Measurements from ENCODE around the gene KRTAP1-5.
"Not testable (repeated sequence)": the region's sequence is repeated elsewhere in the genome, so short reads cannot be mapped to it uniquely, and the experiment has no call there.

Gene KRTAP1-5

DNA sequence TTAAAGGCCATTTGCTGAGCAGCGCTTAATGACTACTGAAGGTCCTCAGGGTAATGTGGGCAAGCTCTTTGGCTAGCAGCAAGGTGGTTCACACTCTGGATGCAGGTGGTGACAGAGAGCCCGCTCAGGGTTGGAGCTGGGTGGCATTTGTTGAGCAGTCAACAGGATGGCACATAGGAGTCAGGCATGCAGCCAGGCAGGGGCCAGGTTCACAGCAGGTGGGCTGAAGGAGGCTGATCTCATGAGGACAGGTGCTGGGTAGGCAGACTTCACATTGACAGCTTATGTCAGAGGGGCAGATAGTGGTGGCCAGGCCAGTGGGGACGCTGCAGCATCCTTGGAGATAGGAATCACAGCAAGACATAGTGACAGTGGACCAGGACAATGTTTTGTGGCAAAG, 22.6 kb downstream of the KRTAP1-5 start:
- no peak for DNase-seq

DNA sequence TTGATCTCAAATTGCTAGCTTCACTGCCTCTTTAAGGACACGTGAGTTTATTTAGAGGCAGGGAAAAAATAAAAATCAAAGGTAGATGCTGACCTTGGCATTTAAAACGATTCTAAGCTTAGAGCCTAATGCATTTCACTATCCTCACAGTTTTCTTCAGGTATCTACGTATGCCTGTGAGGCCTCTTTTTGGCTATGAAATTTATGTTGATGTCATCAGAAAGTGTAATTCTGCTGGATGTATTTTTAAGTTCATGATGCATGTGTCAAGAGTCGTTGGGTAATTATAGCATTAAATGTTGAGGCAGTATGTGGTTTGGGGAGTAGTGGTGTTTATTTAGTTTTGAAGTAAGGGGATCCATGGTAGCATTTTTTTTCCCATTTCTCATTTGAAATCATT, 23.1 kb downstream of the KRTAP1-5 start:
- no peak for DNase-seq

- DNase-seq, result no peak
These were observed 24.2 kb downstream of the KRTAP1-5 start for GRCh38 chr17:41002814-41003213.

DNA sequence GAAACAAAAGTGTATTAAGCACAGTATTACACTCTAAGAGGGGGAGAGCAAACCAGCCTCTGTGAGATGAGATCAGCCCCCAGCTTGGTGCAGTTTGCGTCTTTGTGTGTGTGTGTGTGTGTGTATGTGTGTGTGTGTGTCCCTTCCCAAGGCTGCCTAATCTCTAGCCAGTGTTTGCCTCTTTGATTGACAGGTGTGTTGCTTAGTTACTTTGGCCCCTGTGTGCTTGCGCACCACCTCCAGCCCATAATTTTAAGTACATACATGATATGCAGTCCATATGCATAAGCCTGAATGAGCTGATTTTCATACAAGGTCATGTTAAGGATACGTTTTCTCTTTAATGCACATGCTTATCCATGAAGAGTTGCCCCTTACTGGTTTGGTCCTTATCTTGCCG, 25.2 kb downstream of the KRTAP1-5 start:
- no peak for DNase-seq

GRCh38 chr17:40999563-40999962, 27.4 kb downstream of the KRTAP1-5 start, which contains the start of gene KRTAP3-2:
KRTAP3-2 (minus strand) TSS chr17:40999906; CDS start chr17:40999853, 53 bp downstream.
- DNase-seq, result not testable (repeated sequence)

DNA sequence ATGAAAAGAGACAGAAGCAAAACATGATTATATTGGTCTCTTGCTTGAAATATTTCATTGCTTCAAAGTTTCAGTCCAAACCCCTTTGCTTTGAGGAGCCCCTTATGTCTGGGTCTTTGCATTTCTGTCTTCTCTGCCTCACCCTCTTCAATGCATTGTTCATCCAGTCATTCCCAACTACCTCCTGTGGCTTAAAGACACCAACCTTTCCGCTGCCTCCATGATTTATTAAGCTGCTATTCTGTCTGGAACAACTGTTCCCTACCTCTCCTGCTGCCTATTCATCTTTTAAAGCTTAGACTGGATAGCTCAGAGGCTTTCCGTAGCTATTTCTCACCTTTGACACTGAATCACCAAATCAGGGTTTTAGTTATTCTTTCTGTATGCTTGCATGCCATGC, 29.6 kb downstream of the KRTAP1-5 start:
- DNase-seq, result no peak

GRCh38 chr17:40996829-40997228, 30.2 kb downstream of the KRTAP1-5 start:
- DNase-seq, result no peak

DNA sequence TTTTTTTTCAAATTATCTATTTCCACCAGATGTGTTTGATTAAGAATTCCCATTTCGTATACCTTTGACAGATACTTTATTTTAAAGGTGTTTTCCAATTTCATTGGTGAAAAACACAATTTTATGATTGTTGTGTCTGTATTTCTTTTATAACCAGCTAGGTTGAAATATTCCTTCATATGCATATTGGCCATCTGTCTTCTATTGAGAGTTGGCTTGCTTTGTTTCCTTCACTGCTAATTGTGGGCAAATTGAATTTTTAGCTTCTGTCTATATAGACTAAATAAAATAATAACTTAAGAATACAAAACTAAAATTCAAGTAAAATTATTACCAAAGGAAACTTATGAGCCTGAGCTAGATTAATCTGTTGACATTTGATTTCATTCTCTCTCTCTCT, 31.9 kb downstream of the KRTAP1-5 start:
- no peak for DNase-seq

DNA sequence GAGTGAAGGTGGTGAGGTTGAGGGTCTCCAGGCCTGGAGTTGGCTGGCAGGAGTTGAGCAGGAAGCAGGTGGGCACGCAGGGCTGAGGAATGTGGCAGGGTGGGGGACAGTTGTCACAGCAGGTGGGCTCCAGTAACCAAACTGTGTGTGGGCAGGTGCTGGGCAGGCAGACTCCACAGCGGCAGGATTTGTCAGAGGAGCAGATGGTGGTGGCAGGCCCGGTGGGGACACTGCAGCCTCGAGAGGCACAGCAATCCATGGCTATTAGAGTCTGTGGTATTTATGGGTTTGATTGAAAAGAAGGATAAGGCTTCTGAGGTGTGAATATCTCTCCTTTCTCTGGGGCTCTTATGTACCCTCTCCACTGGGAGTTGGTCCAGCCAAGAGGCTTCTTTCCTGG, 33.2 kb downstream of the KRTAP1-5 start, which contains the start of gene KRTAP3-3:
Gene KRTAP3-3, minus strand, starts transcription at position 326 of the 400 bp plus-strand sequence. Its CDS starts 67 bp downstream, at position 259.
- no peak for DNase-seq

GRCh38 chr17:40993084-40993483, 33.9 kb downstream of the KRTAP1-5 start:
- DNase-seq, result no peak

- no peak for DNase-seq
These were observed 34.3 kb downstream of the KRTAP1-5 start for GRCh38 chr17:40992666-40993065.

DNA sequence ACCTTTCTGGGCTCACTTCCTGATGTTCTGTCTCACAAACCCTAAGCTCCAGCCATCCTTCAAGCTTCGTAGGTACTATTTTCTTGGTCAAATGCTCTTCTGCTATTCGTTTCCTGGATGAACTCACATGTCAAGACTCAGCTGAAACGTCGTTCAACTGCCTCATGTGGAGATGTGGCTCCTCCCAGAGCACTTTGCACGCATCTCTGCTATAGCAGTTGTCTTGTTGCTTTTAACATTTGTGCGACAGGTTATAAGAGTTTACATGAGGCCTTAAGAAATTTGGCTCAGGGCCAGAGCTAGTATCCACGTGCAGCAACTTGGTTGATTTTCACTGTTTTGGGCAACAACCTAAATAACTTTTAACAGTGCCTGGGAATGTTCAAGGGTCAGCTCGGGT, 40.1 kb downstream of the KRTAP1-5 start:
- DNase-seq, result no peak

- DNase-seq, result no peak
These were observed 42.8 kb downstream of the KRTAP1-5 start, which contains the start of gene KRT40 for GRCh38 chr17:40984226-40984625. KRT40 (minus strand) TSS chr17:40984326; CDS start chr17:40984273, 53 bp downstream.

- DNase-seq, result no peak
These were observed 45.9 kb downstream of the KRTAP1-5 start for GRCh38 chr17:40981115-40981514.

- DNase-seq, result peak in 17 of 56 donors; percentile 1 to 36 (median 9)
These were observed 46.4 kb downstream of the KRTAP1-5 start for GRCh38 chr17:40980596-40980995.

DNA sequence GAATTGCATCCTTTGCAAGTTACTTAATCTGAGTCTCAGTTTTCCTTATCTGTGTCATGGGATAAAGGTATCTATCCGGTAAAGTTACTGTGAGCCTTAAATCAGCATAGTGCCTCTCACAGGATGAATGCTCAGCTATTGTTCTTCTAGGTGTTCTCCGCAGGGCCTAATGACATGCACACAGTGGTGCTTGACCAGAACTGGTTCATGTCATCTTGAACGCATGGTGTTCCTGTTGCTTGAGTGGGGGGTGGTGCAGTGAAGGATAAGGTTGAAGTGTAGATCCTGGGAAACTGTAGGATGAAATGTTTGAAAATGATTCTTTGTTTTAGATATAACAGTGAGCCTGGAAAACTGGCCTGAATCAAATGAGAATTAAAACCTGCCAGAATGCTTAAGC, 46.9 kb downstream of the KRTAP1-5 start:
- DNase-seq, result no peak

- DNase-seq, result no peak
These were observed 48.3 kb downstream of the KRTAP1-5 start for GRCh38 chr17:40978575-40979151.
